OCI-LY7 (cell line): Measurements from ENCODE around the gene ACOX1. TPM values are rescaled to one million over a fixed set of nuclear protein-coding genes. Genes with fewer than 3 reads are reported as not detected.
A peak's percentile ranks its signal among the peaks of the same experiment; 100 is the strongest.

Experiments used
- BruUV-seq: library from RNA; stranded (reverse); fragments of 400-500 nt; replicated peaks from 2 replicates; lab custom pipeline; 2021; lab: Mats Ljungman, UMichigan
- CTCF ChIA-PET: fragments of 300-600 bp; sonication (Branson Sonifier 250); formaldehyde crosslinking; loops from one replicate; lab custom pipeline; 2022; ENCODE audit warnings: antibody characterized with exemption; ENCODE audit not compliant: unreplicated experiment; lab: Charles Lee
- POLR2A ChIA-PET: fragments of 300-600 bp; sonication (Branson Sonifier 250); formaldehyde crosslinking; loops from one replicate; lab custom pipeline; 2022; ENCODE audit warnings: antibody characterized with exemption; lab: Charles Lee
- DNase-seq: peaks from one replicate; pipeline ENCODE4 v3.0.0-alpha.2; 2015; ENCODE audit warnings: low spot score
- H2AFZ ChIP-seq: fragments of 200-600 bp; sonication (generic), shearing (Covaris generic); 2 replicates; pipeline ENCODE4 v1.6.1; 2014; ENCODE audit warnings: mild to moderate bottlenecking, antibody characterized with exemption, low read length, moderate library complexity
- H3K27ac ChIP-seq: fragments of 200-600 bp; sonication (generic); 2 replicates; pipeline ENCODE4 v1.5.1; 2014; ENCODE audit warnings: mixed run types, low read depth, mild to moderate bottlenecking, moderate library complexity, low read length, inconsistent platforms; ENCODE audit not compliant: poor library complexity, severe bottlenecking
- H3K36me3 ChIP-seq: fragments of 200-600 bp; sonication (generic); 2 replicates; pipeline ENCODE4 v1.6.1; 2014; ENCODE audit warnings: mild to moderate bottlenecking, antibody characterized with exemption, low read length, moderate library complexity, mixed read lengths; ENCODE audit not compliant: insufficient read depth
- H3K4me1 ChIP-seq: fragments of 200-600 bp; sonication (generic); 2 replicates; pipeline ENCODE4 v1.5.1; 2014; ENCODE audit warnings: mild to moderate bottlenecking, low read length; ENCODE audit not compliant: insufficient read depth, poor library complexity, severe bottlenecking
- H3K4me2 ChIP-seq: fragments of 200-600 bp; sonication (generic); 2 replicates; pipeline ENCODE4 v1.6.1; 2014; ENCODE audit warnings: mild to moderate bottlenecking, low read length
- H3K4me3 ChIP-seq: fragments of 200-600 bp; sonication (generic); 2 replicates; pipeline ENCODE4 v1.5.1; 2014; ENCODE audit warnings: mild to moderate bottlenecking, low read depth, low read length; ENCODE audit not compliant: poor library complexity, severe bottlenecking
- H3K79me2 ChIP-seq: fragments of 200-600 bp; sonication (generic); 2 replicates; pipeline ENCODE4 v1.6.1; 2016; ENCODE audit warnings: low read depth, mild to moderate bottlenecking, low read length, moderate library complexity, mixed read lengths; ENCODE audit not compliant: insufficient read depth
- H3K9me2 ChIP-seq: fragments of 200-600 bp; sonication (generic); 2 replicates; pipeline ENCODE4 v1.6.1; 2016; ENCODE audit warnings: mild to moderate bottlenecking, low read length, mixed read lengths; ENCODE audit not compliant: insufficient read depth
- H3K9me3 ChIP-seq: fragments of 200-600 bp; sonication (generic); 2 replicates; pipeline ENCODE4 v1.6.1; 2014; ENCODE audit warnings: mild to moderate bottlenecking, mixed run types, low read length, mixed read lengths
- H4K20me1 ChIP-seq: fragments of 200-600 bp; sonication (generic); 2 replicates; pipeline ENCODE4 v1.6.1; 2014; ENCODE audit warnings: mild to moderate bottlenecking, antibody characterized with exemption, low read length, moderate library complexity, mixed read lengths; ENCODE audit not compliant: insufficient read depth
- CTCF ChIP-seq: fragments of 200-600 bp; sonication (generic); conservative IDR thresholded peaks from 2 replicates; pipeline ENCODE4 v1.5.1; 2014; ENCODE audit warnings: mild to moderate bottlenecking, antibody characterized with exemption, low read length, moderate library complexity, mixed read lengths
- EZH2phosphoT487 ChIP-seq: fragments of 200-600 bp; sonication (generic); IDR thresholded peaks from 2 replicates; pipeline ENCODE4 v1.6.1; 2018; ENCODE audit warnings: low read depth, borderline replicate concordance, mild to moderate bottlenecking, mixed run types, antibody characterized with exemption, low read length, moderate library complexity, mixed read lengths
- intact Hi-C: fragments of 100-400 bp; cut with micrococcal nuclease; formaldehyde crosslinking; loops from one replicate; pipeline ENCODE4 v1.10.0; 2022; ENCODE audit not compliant: unreplicated experiment
- total RNA-seq, 2 experiments: library from RNA; depleted of rRNA in 1 of 2; stranded (reverse); fragments of >200 nt in 1 of 2; shearing (Covaris generic) in 1 of 2; gene quantifications; 2 replicates each; pipeline ENCODE4 v1.2.3, GENCODE V29; 2014 to 2022

ACOX1 gene
- total RNA-seq, 2 experiments from 2014 or later, result 22.6 to 34.6 TPM

- peak overlapping the region; percentile 75 for H3K27ac ChIP-seq
- peak; percentile 87 for DNase-seq
- H3K36me3 ChIP-seq, result no peaks in the 10 kb centered on the region
- peak overlapping the region; percentile 1 for H3K4me3 ChIP-seq
- H4K20me1 ChIP-seq, result no peaks in the 10 kb centered on the region
- H3K4me1 ChIP-seq, result peaks cover 46% of the 10 kb centered on the region
- CTCF ChIA-PET, result interaction anchor here (0.7 to 2.0 kb wide), 7 partner anchors 12 to 110 kb away, joined by 3 to 8 read pairs (median 5); partner anchors contain the start of gene TRIM65
- intact Hi-C loops, result loop anchor here (1.0 to 10.0 kb wide), 4 partner anchors 70 to 356 kb away; partner anchors contain the start of genes ACOX1, EXOC7, TEN1 and UBALD2
- peak overlapping the region; percentile 81 for H2AFZ ChIP-seq
- no peaks in the 10 kb centered on the region for H3K9me2 ChIP-seq
- TF ChIP-seq EZH2phosphoT487 (no peak), CTCF (no peak)
- H3K9me3 ChIP-seq, result no peaks in the 10 kb centered on the region
- peaks cover 2% of the 10 kb centered on the region; the same call in 1 of the 2 replicates for H3K79me2 ChIP-seq
- POLR2A ChIA-PET, result interaction anchor here (0.6 to 3.4 kb wide), 25 partner anchors 10 to 593 kb away, joined by 3 to 17 read pairs (median 4); partner anchors contain the start of genes FBF1 and TRIM65
- BruUV-seq, result no TSS peak
- H3K4me2 ChIP-seq, result peak overlapping the region; percentile 63
Measured at GRCh38 chr17:75909051-75909811, 69.7 kb downstream of the ACOX1 start.

GRCh38 chr17:75908201-75908600 lies 70.8 kb downstream of the ACOX1 start:
- peaks cover 55% of the 10 kb centered on the region for H3K4me1 ChIP-seq
- no peak overlapping the region for H2AFZ ChIP-seq
- no peak overlapping the region for H3K4me3 ChIP-seq
- intact Hi-C loops, result loop anchor here (10.0 kb wide), 2 partner anchors 197 to 357 kb away; partner anchors contain the start of genes EXOC7 and UBALD2
- no peak for DNase-seq
- no peaks in the 10 kb centered on the region for H3K9me2 ChIP-seq
- TF ChIP-seq CTCF (no peak), EZH2phosphoT487 (no peak)
- no peaks in the 10 kb centered on the region for H4K20me1 ChIP-seq
- H3K36me3 ChIP-seq, result peaks cover 2% of the 10 kb centered on the region; the same call in 1 of the 2 replicates
- CTCF ChIA-PET, result no interaction called here
- H3K4me2 ChIP-seq, result no peak overlapping the region
- no peaks in the 10 kb centered on the region for H3K9me3 ChIP-seq
- POLR2A ChIA-PET, result interaction anchor here (0.9 to 1.2 kb wide), 3 partner anchors 10 to 592 kb away, joined by 3 read pairs; no protein-coding TSS in a partner anchor
- H3K27ac ChIP-seq, result no peak overlapping the region
- BruUV-seq, result no TSS peak
- H3K79me2 ChIP-seq, result peaks cover 13% of the 10 kb centered on the region
